GM19193 (cell line): ENCODE measurements around the gene UBE2H.

Experiments
- POLR2A ChIP-seq: IDR thresholded peaks from 4 replicates; pipeline ENCODE4 v1.6.1; 2011; ENCODE audit not compliant: insufficient read depth, insufficient read length; ENCODE audit errors: extremely low read depth

UBE2H gene

DNA sequence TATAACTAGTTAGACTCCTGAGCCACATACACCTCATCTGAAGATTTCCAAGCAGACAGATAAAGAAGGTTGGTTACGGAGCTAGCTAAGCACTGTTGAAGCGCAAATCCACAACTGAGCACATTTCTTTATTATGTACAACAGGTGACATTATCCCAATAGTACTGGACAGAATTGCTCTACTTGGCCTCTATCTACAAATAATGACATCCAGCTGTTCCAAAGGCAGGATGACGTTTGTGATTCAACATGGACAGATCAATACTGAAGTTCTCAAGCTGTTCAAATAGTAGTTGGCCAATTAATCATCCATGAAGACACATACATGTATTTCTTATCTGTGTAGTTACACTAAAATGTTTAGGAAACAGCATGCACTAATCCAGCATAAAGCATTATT, 101.0 kb downstream of the UBE2H start:
- no peak for TF ChIP-seq POLR2A

DNA sequence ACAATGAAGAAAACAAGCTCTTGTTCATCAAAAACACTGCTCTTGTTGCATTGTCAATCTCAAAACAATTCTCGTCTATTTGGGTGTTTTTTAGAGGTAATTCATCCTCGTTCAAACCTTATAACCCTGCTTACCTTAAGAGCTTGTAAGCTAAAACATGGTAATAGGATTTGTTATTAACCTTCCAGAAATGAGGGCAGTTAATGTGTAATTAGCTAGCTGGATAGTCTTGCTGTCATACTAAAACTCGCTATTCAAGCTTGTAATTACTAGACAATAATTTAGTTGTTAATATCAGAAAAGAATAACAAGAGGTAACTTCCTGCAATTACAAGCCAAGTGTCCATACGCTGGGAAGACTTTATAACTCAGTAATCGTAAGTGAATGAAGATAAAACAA, 101.6 kb downstream of the UBE2H start:
- TF ChIP-seq POLR2A, result no peak

GRCh38 chr7:129848436-129848835, 104.3 kb downstream of the UBE2H start:
- TF ChIP-seq POLR2A, result no peak

- no peak for TF ChIP-seq POLR2A
These were observed 106.8 kb downstream of the UBE2H start for GRCh38 chr7:129845972-129846327.

DNA sequence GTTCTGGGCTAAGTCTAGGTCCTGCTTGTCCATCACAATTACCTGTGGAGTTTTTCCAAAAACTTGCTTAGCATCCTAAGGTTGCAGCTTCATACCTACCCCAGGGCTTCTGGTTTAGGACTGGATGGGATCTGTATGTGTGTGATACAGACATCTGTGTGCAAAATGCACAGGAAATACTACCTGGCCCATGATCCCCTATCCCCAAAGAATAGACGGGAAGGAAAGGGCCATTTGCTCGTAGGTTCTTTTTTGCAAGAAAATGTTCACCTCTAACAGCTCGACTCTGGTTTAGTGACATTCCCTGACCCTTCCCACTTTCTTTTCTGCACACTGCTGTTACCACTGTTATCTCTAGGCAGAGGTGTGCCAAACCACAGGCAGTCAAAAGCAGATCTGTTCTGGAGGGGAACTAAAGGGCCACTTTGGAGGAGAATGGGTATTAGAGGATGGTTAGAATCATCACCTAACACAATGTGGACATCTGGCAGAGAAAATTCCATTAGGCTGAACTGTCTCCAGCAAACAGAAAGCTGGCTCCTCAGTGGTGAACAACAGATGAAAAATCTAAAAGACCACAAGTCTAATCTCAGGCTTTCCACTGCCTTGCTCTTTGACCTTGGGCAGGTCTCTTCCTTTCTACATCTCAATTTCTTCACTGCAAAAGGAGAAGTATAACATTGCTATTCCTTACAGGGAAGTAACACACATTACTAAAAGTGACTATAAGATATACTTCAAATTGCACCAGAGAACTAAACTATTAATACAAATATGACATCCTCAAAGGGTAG, 107.4 kb downstream of the UBE2H start:
- TF ChIP-seq POLR2A, result no peak

- no peak for TF ChIP-seq POLR2A
These were observed 108.6 kb downstream of the UBE2H start for GRCh38 chr7:129843978-129844840.

GRCh38 chr7:129843365-129843898, 109.3 kb downstream of the UBE2H start:
- no peak for TF ChIP-seq POLR2A

DNA sequence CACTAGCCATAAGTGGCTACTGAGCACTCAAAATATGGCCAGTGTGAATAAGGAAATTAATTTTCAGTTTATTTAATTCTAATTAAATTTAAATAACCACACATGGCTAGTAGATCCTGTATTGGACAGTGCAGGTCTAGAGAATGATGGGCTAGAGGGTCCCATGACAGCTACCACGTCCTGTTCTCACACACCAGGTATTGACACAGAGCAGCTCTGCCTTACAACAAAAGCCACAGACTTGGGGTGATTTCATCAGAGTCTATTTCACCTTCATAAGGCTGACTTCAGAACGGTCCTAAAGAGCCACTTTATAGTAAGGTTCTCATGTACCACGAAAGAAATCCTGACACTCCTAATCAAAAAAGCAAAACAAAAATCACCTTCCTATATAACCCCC, 111.3 kb downstream of the UBE2H start:
- TF ChIP-seq POLR2A, result no peak

DNA sequence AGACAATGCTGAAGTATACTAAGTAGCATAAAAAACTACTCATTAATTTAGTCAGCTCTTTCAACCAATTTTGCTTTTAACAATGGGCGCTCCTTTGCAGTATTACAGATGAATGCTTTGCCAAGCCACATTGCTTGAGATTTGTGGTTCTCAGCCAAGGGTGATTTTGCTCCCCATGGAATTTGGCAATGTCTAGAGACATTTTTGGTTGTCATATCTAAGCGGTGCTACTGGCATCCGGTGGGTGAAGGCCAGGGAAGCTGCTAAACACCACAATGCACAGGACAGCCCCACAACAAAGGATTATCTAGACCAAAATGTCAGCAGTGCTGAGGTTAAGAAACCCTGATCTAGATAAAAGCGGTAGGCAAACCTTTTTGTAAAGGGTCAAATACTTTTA, 112.0 kb downstream of the UBE2H start:
- no peak for TF ChIP-seq POLR2A

DNA sequence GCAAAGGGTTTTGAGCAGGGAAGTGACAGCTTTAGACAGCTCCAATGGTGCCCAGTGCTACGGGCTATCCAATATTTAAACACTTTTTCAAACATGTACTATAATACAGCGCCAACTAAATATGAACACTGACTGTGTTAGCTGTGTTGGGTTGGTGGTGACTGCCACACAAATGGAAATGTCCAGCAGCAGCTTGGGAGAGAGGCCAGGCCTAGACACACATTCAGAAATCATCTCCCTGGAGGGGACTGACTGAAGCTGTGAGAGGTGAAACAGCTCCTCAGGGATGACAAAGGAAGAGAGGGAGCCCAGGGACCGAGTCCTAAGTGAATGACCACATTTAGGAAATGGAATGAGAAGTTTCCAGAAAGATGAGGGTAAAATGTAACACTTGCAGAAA, 115.8 kb downstream of the UBE2H start:
- no peak for TF ChIP-seq POLR2A

DNA sequence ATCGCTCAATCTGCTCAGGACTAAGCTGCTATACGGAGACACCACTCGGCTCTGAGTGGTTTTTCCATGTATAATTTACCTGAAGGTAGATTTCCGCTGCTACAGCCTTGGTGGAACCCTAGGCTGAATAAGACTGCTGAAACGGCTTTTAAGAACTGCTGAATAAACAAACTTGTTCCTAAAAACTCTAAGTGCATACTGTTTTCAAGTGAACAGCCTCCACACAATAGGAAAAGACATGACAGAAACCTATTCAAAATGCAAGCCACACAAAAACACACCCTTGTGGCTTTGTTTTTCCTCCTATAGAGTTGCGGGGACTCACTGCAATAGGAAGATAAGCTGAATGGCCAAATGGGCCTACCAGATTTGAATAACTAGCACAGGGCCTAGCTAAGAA, 117.2 kb downstream of the UBE2H start:
- no peak for TF ChIP-seq POLR2A

DNA sequence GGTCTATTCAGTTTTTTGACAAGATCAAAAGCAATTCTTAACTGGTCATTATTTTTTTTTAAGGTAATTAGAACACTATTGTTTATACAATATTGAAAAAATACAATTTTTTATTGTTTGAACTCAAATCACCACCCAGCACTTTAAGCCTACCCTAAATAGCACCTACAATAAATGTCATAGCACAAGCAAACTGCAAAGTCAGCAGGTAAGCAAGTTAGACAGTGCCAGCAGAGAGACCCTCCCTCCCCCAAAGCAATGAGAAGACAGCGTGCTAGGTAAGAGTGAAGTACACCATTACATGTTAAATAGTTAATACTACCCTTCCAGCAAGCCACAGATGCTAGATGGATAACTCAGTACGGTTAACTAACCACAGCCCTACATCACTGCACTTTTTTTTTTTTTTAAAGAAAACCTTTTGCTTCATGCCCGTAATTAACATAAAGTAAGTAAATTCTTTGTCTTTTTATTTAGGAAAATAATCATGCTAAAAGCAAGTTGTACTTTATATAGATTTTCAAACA, 120.0 kb downstream of the UBE2H start:
- no peak for TF ChIP-seq POLR2A

- TF ChIP-seq POLR2A, result no peak
These were observed 120.5 kb downstream of the UBE2H start for GRCh38 chr7:129832282-129832681.

DNA sequence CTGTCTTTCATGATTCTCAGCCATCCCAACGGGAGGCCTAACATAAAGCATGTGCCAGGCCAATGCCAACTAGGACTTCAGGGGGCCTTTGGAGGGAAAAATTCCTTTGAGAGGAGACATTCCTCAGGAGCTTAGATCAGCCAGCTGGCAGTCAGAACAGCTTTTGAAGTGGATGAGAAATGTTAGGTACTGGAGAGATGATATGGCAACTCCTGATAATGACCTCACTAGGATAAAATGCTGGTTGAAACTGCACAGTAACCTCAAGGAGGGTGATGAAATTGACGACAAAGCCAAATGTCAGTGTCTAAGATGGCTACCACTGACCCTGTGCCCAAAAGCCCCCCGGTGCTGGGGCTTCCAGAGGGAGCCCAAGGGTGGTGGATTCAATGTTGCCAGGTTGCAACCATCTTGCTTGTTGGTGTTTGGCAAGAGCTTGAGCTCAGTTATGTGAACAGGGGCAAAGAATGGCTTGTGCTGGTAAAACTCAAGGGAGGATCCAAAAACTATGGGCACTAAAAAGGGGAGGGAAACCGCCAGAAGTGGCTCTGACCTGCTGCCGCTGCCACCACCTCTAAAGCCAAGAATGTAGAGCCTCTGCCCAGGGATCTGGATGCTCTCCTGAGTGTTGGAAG, 121.2 kb downstream of the UBE2H start:
- TF ChIP-seq POLR2A, result no peak

- no peak for TF ChIP-seq POLR2A
These were observed 121.8 kb downstream of the UBE2H start for GRCh38 chr7:129830949-129831348.
